ENCODE measurements around the gene ADGRD1. TPM values are rescaled to one million over a fixed set of nuclear protein-coding genes. Genes with fewer than 3 reads are reported as not detected.
A peak's percentile ranks its signal among the peaks of the same experiment; 100 is the strongest.

ADGRD1 gene
- total RNA-seq, 1 experiment from 2014 or later, result 0.05 TPM

- in situ Hi-C loops (cut with HindIII; ENCODE audit: low pct_unique_long_range_greater_than_20kb, low sequenced_read_pairs), result no loop called here
- DNase-seq (ENCODE audit: low read depth, low spot score), result no peak
These were observed 20.2 kb downstream of the ADGRD1 start for GRCh38 chr12:130973906-130974305.

- DNase-seq (ENCODE audit: low read depth, low spot score), result no peak
- in situ Hi-C loops (cut with HindIII; ENCODE audit: low pct_unique_long_range_greater_than_20kb, low sequenced_read_pairs), result no loop called here
These were observed 21.4 kb downstream of the ADGRD1 start for GRCh38 chr12:130975116-130975515.

DNA sequence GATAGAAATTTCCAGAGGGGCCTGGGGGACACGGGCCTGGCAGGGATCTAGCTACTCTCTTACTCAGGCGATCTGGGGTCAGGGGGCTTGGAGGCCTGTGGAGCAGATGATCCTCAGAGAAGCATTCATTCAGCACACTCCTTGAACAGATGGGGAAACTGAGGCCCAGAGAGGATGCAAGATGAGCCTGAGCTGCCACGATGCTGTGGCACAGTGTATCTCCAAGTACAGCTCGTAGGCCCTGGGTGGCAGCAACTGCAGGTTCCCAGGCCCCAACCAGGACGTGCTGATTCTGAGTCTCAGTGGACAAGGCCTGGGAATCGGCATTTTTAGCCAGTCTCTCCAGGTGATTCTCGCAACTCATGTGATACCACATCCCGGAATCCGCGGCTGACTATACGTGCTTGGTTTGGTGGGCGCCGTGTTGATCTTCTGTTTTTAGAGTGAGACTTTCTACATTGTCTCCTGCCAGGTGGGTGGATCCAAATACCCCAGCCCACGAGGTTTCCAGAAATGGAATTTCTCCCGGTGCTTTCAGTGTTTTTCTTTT, 22.5 kb downstream of the ADGRD1 start:
- in situ Hi-C loops (cut with HindIII; ENCODE audit: low pct_unique_long_range_greater_than_20kb, low sequenced_read_pairs), result no loop called here
- DNase-seq (ENCODE audit: low read depth, low spot score), result no peak

GRCh38 chr12:130977046-130977742, 23.5 kb downstream of the ADGRD1 start:
- no peak for DNase-seq (ENCODE audit: low read depth, low spot score)
- in situ Hi-C loops (cut with HindIII; ENCODE audit: low pct_unique_long_range_greater_than_20kb, low sequenced_read_pairs), result no loop called here

DNA sequence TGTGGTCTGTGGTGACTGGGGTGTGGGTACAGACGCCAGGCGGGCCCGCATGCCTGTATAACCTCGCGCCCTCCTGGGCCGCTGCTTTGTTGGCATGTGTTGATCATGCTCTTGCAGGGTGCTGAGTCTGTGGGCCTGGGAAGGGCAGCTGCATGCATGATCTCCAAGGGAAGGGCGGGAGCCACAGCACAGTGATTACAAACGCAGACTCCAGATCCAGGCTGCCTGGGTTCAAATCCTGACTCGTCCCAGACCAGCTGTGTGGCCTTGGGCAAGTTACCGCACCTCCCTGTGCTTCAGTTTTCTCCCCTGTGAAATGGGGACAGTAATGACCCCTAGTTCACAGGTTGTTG, 24.0 kb downstream of the ADGRD1 start:
- no peak for DNase-seq (ENCODE audit: low read depth, low spot score)
- in situ Hi-C loops (cut with HindIII; ENCODE audit: low pct_unique_long_range_greater_than_20kb, low sequenced_read_pairs), result no loop called here

DNA sequence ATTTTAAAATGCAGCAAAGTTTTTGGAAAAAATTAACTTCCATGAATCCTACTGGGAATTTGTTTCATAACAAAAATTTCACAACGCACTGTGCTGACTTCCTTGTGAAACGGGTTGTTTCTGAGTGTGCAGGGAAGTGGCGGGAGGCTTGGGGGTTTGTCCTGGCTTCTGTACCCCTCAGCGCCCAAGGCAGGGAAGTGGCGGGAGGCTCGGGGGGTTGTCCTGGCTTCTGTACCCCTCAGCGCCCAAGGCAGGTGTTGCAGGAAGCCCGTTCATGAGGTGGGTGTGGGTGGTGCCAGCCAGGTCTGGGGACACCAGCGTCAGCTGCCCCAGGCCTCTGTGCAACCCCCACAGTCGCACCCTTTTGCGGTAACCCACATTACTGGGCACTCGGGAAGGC, 25.1 kb downstream of the ADGRD1 start:
- in situ Hi-C loops (cut with HindIII; ENCODE audit: low pct_unique_long_range_greater_than_20kb, low sequenced_read_pairs), result no loop called here
- no peak for DNase-seq (ENCODE audit: low read depth, low spot score)

- in situ Hi-C loops (cut with HindIII; ENCODE audit: low pct_unique_long_range_greater_than_20kb, low sequenced_read_pairs), result no loop called here
- DNase-seq (ENCODE audit: low read depth, low spot score), result no peak
These were observed 27.5 kb downstream of the ADGRD1 start for GRCh38 chr12:130981074-130981742.

GRCh38 chr12:130981911-130982310, 28.2 kb downstream of the ADGRD1 start:
- in situ Hi-C loops (cut with HindIII; ENCODE audit: low pct_unique_long_range_greater_than_20kb, low sequenced_read_pairs), result no loop called here
- no peak for DNase-seq (ENCODE audit: low read depth, low spot score)

GRCh38 chr12:130982565-130983225, 29.0 kb downstream of the ADGRD1 start:
- in situ Hi-C loops (cut with HindIII; ENCODE audit: low pct_unique_long_range_greater_than_20kb, low sequenced_read_pairs), result no loop called here
- DNase-seq (ENCODE audit: low read depth, low spot score), result no peak

GRCh38 chr12:130983328-130984017, 29.8 kb downstream of the ADGRD1 start:
- in situ Hi-C loops (cut with HindIII; ENCODE audit: low pct_unique_long_range_greater_than_20kb, low sequenced_read_pairs), result no loop called here
- peak; percentile 99 for DNase-seq (ENCODE audit: low read depth, low spot score)

- peak; percentile 58 for DNase-seq (ENCODE audit: low read depth, low spot score)
- in situ Hi-C loops (cut with HindIII; ENCODE audit: low pct_unique_long_range_greater_than_20kb, low sequenced_read_pairs), result no loop called here
These were observed 30.7 kb downstream of the ADGRD1 start for GRCh38 chr12:130984183-130985058.

GRCh38 chr12:130987151-130987931, 33.6 kb downstream of the ADGRD1 start:
- in situ Hi-C loops (cut with HindIII; ENCODE audit: low pct_unique_long_range_greater_than_20kb, low sequenced_read_pairs), result no loop called here
- DNase-seq (ENCODE audit: low read depth, low spot score), result no peak

DNA sequence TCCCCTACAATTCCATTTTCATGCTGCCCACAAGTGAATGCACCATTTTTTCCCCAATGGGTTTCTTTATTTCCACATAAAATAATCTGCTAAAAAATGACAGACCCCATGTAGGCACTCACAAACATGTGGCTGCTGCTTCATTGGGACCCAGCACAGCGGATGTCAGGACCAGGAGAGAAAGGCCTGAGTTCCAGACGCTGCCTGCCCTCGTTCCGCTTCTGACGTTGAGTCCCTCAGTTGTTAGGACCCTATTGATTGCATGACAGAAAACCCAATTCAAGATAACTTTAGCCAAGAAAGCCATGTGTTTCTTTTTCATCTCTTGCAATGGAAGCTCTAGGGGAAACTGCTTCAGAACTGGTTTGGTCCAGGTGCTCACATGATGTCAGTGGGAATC, 34.6 kb downstream of the ADGRD1 start:
- no peak for DNase-seq (ENCODE audit: low read depth, low spot score)
- in situ Hi-C loops (cut with HindIII; ENCODE audit: low pct_unique_long_range_greater_than_20kb, low sequenced_read_pairs), result no loop called here

DNA sequence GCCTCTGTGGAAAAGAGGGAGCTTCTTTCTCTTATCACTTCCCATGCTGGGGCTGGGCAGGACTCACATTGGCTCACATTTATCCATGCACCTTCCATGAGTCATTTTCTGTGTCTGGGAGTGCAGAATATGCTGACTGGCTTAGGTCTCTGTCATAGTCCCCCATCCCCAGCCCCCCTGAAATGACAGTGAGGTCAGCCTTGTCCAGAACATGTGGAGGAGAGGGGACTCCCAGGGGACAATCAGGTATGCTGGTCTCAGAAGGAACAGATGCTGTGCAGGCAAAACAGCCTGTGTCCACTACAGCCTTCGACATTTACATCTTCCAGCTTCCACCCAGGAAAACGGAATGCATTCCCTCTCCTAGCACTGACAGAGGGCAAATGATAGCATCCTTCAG, 35.0 kb downstream of the ADGRD1 start:
- DNase-seq (ENCODE audit: low read depth, low spot score), result no peak
- in situ Hi-C loops (cut with HindIII; ENCODE audit: low pct_unique_long_range_greater_than_20kb, low sequenced_read_pairs), result no loop called here

DNA sequence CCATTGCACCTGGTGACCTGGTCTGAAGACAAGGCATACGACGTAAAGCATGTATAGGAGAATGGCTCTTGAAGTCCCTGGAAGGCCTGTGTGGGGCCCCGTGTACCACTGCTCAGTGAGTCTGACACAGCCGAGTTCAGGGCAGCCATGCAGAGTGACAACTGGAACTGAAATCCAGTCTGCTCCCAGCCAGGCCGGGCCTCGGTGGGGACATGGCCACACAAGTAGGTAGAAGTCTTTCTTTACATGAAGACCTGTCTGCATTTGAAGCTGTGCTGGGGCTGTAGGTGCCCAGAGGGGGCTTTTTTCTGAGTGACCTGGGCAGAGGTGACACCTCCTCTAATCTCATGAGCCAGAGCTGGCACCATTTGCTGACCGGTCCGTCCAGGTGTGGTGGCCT, 35.7 kb downstream of the ADGRD1 start:
- in situ Hi-C loops (cut with HindIII; ENCODE audit: low pct_unique_long_range_greater_than_20kb, low sequenced_read_pairs), result no loop called here
- no peak for DNase-seq (ENCODE audit: low read depth, low spot score)

GRCh38 chr12:130990034-130990433, 36.3 kb downstream of the ADGRD1 start:
- in situ Hi-C loops (cut with HindIII; ENCODE audit: low pct_unique_long_range_greater_than_20kb, low sequenced_read_pairs), result no loop called here
- DNase-seq (ENCODE audit: low read depth, low spot score), result no peak

GRCh38 chr12:130992448-130992847, 38.7 kb downstream of the ADGRD1 start:
- in situ Hi-C loops (cut with HindIII; ENCODE audit: low pct_unique_long_range_greater_than_20kb, low sequenced_read_pairs), result no loop called here
- no peak for DNase-seq (ENCODE audit: low read depth, low spot score)
